Mucosa of descending colon (tissue), 3 donors: Measurements from ENCODE around the gene C1orf21. TPM values are rescaled to one million over a fixed set of nuclear protein-coding genes. Genes with fewer than 3 reads are reported as not detected.

ENCODE experiments used
- ATAC-seq: fragments of 200-7000 bp; cut with Tn5 transposase; one replicate; pipeline ENCODE4 v1.9.1; 2020; ENCODE audit warnings: mild to moderate bottlenecking, moderate library complexity
- DNase-seq, 3 donors: peaks; one replicate each; pipeline ENCODE4 v3.0.0-alpha.2; 2020
- H3K36me3 ChIP-seq: fragments of 200-600 bp; one replicate; pipeline ENCODE4 v1.8.0; 2021; ENCODE audit warnings: low read depth, mild to moderate bottlenecking
- H3K4me1 ChIP-seq: fragments of 200-600 bp; one replicate; pipeline ENCODE4 v1.8.0; 2021; ENCODE audit warnings: low read depth, mild to moderate bottlenecking
- H3K4me3 ChIP-seq: fragments of 200-600 bp; one replicate; pipeline ENCODE4 v1.8.0; 2021; ENCODE audit warnings: mild to moderate bottlenecking
- H3K9me3 ChIP-seq: fragments of 200-600 bp; one replicate; pipeline ENCODE4 v1.8.0; 2021; ENCODE audit warnings: mild to moderate bottlenecking
- CTCF ChIP-seq: fragments of 200-600 bp; IDR thresholded peaks from one replicate; pipeline ENCODE4 v1.8.0; 2022; ENCODE audit warnings: antibody characterized with exemption, mild to moderate bottlenecking
- intact Hi-C, 2 donors: fragments of 100-400 bp; cut with DNase I in 1 of 2; cut with micrococcal nuclease in 1 of 2; formaldehyde crosslinking; loops; one replicate each; pipeline versions ENCODE4 v1.11.0 to v1.11.1; 2022; cut with DNase I, micrococcal nuclease
- total RNA-seq, 3 donors: library from RNA; stranded (reverse); fragmentation: NEBNext Ultra II Directional in 2 of 3; extraction: Animal tissue kit (Norgen Biotek cat#: 25700) in 2 of 3; gene quantifications; one replicate each; pipeline versions ENCODE4 v1.2.1 to v1.2.4, GENCODE V29; 2021 to 2023
- donor health status: DM: no; HTN: no; CAD: no; lungs with moderate emphysema.
- donor health status: DM: no; HTN: no; CAD: no.
- donor health status: DM: no; HTN: yes; CAD: no.

C1orf21 gene
- total RNA-seq, 3 donors from 2014 or later, result 70.9 to 109 (median 96.8) TPM

DNA sequence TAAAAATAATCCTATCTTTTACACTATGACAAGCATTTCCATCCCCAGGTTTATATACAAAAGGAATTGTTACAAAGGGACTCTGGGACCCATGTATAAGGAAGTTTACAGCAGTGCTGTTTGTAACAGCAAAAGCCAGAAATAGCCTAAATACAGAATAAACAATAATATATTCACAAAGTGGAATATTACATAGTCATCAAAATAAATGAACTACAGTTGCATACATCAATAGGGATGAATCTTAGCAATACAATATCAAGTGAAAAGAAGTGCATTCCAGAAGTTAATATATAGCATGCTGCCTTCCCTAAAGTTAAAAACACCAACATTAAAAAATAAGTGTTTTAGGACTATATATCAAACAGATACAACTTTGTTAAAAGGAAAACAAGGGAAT is 290.5 kb downstream of the C1orf21 start:
- DNase-seq (no peak), ATAC-seq (no peak)
- no peaks in the 10 kb centered on the region for H3K36me3 ChIP-seq
- no peak overlapping the region for H3K4me3 ChIP-seq
- TF ChIP-seq CTCF, result no peak
- H3K9me3 ChIP-seq, result peaks cover 11% of the 10 kb centered on the region
- no peaks in the 10 kb centered on the region for H3K4me1 ChIP-seq
- intact Hi-C loops, result no loop called here
